Measurements from ENCODE around the gene GRAMD1B.
A peak's percentile ranks its signal among the peaks of the same experiment; 100 is the strongest.
"Not testable (repeated sequence)": the region's sequence is repeated elsewhere in the genome, so short reads cannot be mapped to it uniquely, and the experiment has no call there.

Gene GRAMD1B

GRCh38 chr11:123513309-123513708, 83.2 kb downstream of the GRAMD1B start:
- not testable (repeated sequence) for DNase-seq

- no peak for DNase-seq
Observed at GRCh38 chr11:123516238-123516637, 86.2 kb downstream of the GRAMD1B start.

GRCh38 chr11:123517559-123518364, 87.7 kb downstream of the GRAMD1B start:
- DNase-seq, result peak; percentile 38

- DNase-seq, result no peak
Observed at GRCh38 chr11:123518496-123519054, 88.5 kb downstream of the GRAMD1B start.

GRCh38 chr11:123519055-123519796, 89.2 kb downstream of the GRAMD1B start:
- no peak for DNase-seq

GRCh38 chr11:123519797-123520193, 89.7 kb downstream of the GRAMD1B start:
- DNase-seq, result no peak

- not testable (repeated sequence) for DNase-seq
Observed at GRCh38 chr11:123520476-123520875, 90.4 kb downstream of the GRAMD1B start.

- no peak for DNase-seq
Observed at GRCh38 chr11:123521001-123521400, 90.9 kb downstream of the GRAMD1B start.

- no peak for DNase-seq
Observed at GRCh38 chr11:123521930-123522329, 91.9 kb downstream of the GRAMD1B start.

GRCh38 chr11:123523539-123523938, 93.5 kb downstream of the GRAMD1B start:
- DNase-seq, result no peak

GRCh38 chr11:123525097-123525496, 95.0 kb downstream of the GRAMD1B start:
- DNase-seq, result no peak

GRCh38 chr11:123525511-123525918, 95.4 kb downstream of the GRAMD1B start:
- DNase-seq, result no peak

GRCh38 chr11:123526027-123526805, 96.1 kb downstream of the GRAMD1B start:
- DNase-seq, result no peak

- no peak for DNase-seq
Observed at GRCh38 chr11:123526918-123527317, 96.8 kb downstream of the GRAMD1B start.

GRCh38 chr11:123527526-123527925, 97.5 kb downstream of the GRAMD1B start:
- DNase-seq, result no peak

GRCh38 chr11:123527947-123528346, 97.9 kb downstream of the GRAMD1B start:
- DNase-seq, result no peak

- DNase-seq, result no peak
Observed at GRCh38 chr11:123531325-123531724, 101.3 kb downstream of the GRAMD1B start.

- DNase-seq, result no peak
Observed at GRCh38 chr11:123532131-123532530, 102.1 kb downstream of the GRAMD1B start.

- DNase-seq, result no peak
Observed at GRCh38 chr11:123535401-123535800, 105.3 kb downstream of the GRAMD1B start.

GRCh38 chr11:123536690-123537437, 106.8 kb downstream of the GRAMD1B start:
- no peak for DNase-seq

GRCh38 chr11:123537726-123538125, 107.7 kb downstream of the GRAMD1B start:
- DNase-seq, result no peak

- DNase-seq, result no peak
Observed at GRCh38 chr11:123543797-123544196, 113.7 kb downstream of the GRAMD1B start.

Measured in activated CD4-positive, alpha-beta T cell treated with anti-CD3 and anti-CD28 coated beads, Interleukin-2, amount 50 U/mL, for 16 hours (primary cell).